Peyer's patch (tissue), 4 donors: ENCODE measurements around the gene ZNF764. TPM values are rescaled to one million over a fixed set of nuclear protein-coding genes. Genes with fewer than 3 reads are reported as not detected.

Source experiments
- DNase-seq, 3 donors: peaks; one replicate each; pipeline ENCODE4 v3.0.0-alpha.2; 2017 to 2019
- H3K27ac ChIP-seq, 4 donors: fragments of 200-600 bp; sonication (generic); one replicate each; pipeline ENCODE4 v1.5.1; 2016 to 2019
- H3K27me3 ChIP-seq, 2 donors: fragments of 200-600 bp; sonication (generic); one replicate each; pipeline ENCODE4 v1.5.1; 2019
- H3K36me3 ChIP-seq, 3 donors: fragments of 200-600 bp; sonication (generic); one replicate each; pipeline ENCODE4 v1.5.1; 2016 to 2019
- H3K4me1 ChIP-seq, 4 donors: fragments of 200-600 bp; sonication (generic); one replicate each; pipeline ENCODE4 v1.5.1; 2016 to 2019
- H3K4me3 ChIP-seq, 4 donors: fragments of 200-600 bp; sonication (generic); 1 replicate in 3 of 4; 2 replicates in 1 of 4; pipeline ENCODE4 v1.5.1; 2016 to 2019; ENCODE audit warnings: mild to moderate bottlenecking in 1 of 4
- H3K9me3 ChIP-seq, 4 donors: fragments of 200-600 bp; sonication (generic); one replicate each; pipeline ENCODE4 v1.5.1; 2016 to 2019; ENCODE audit warnings: mild to moderate bottlenecking in 1 of 4
- POLR2A ChIP-seq, 2 donors: fragments of 450-650 bp; IDR thresholded peaks; one replicate each; pipeline ENCODE4 v1.5.1; 2017; ENCODE audit warnings: antibody characterized with exemption in 2 of 2, mild to moderate bottlenecking in 2 of 2, moderate library complexity in 2 of 2
- total RNA-seq, 4 donors: library from RNA; depleted of rRNA; stranded (reverse); fragments of >200 nt; gene quantifications; one replicate each; pipeline ENCODE4 v1.1.0, GENCODE V29; 2016
- TF ChIP-seq, protein P1 (sequence below), 6 experiments: fragments of 450-650 bp in 4 of 6; fragments of 200-600 bp in 2 of 6; sonication (generic) in 1 of 6; IDR thresholded peaks; one replicate each; pipeline ENCODE4 v1.5.1; 2017 to 2019; ENCODE audit warnings: antibody characterized with exemption in 6 of 6, mild to moderate bottlenecking in 3 of 6, moderate library complexity in 1 of 6

ZNF764 gene
- total RNA-seq, 4 donors from 2014 or later, result 5.8 to 22.5 (median 19.8) TPM

DNA sequence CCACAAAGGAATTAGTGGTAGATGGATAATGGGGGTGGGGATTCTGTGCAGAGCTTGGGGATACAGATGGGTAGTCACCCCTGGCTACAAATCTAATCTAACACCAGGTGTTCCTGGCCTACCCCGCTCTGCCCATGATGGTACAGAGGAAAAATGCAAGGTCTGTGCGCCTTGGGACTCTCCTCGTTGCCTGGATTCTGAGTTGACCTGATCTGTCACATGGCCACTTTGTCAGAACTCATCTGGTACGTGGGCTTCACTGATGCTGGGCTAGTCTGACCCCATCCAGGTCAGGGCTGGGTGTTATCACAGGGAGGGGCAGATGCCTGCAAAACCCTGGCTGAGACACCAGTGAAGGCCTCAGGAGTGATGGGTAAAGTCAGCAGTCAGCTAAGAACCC is 5.2 kb downstream of the ZNF764 start:
- TF ChIP-seq, protein P1, sequence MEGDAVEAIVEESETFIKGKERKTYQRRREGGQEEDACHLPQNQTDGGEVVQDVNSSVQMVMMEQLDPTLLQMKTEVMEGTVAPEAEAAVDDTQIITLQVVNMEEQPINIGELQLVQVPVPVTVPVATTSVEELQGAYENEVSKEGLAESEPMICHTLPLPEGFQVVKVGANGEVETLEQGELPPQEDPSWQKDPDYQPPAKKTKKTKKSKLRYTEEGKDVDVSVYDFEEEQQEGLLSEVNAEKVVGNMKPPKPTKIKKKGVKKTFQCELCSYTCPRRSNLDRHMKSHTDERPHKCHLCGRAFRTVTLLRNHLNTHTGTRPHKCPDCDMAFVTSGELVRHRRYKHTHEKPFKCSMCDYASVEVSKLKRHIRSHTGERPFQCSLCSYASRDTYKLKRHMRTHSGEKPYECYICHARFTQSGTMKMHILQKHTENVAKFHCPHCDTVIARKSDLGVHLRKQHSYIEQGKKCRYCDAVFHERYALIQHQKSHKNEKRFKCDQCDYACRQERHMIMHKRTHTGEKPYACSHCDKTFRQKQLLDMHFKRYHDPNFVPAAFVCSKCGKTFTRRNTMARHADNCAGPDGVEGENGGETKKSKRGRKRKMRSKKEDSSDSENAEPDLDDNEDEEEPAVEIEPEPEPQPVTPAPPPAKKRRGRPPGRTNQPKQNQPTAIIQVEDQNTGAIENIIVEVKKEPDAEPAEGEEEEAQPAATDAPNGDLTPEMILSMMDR (IDR thresholded peaks at IDR 0.05), result no peak
- no peak for TF ChIP-seq POLR2A (IDR thresholded peaks at IDR 0.05)
- no peak overlapping the region for H3K4me3 ChIP-seq
- peak overlapping the region in 2 of 4 donors; percentile 5 to 19 for H3K27ac ChIP-seq
- no peaks in the 10 kb centered on the region for H3K27me3 ChIP-seq
- H3K9me3 ChIP-seq, result no peaks in the 10 kb centered on the region
- peaks cover 0 to 29% (median 5%) of the 10 kb centered on the region in 4 donors for H3K4me1 ChIP-seq
- no peak for DNase-seq
- peaks cover 0 to 27% (median 0%) of the 10 kb centered on the region in 3 donors for H3K36me3 ChIP-seq

DNA sequence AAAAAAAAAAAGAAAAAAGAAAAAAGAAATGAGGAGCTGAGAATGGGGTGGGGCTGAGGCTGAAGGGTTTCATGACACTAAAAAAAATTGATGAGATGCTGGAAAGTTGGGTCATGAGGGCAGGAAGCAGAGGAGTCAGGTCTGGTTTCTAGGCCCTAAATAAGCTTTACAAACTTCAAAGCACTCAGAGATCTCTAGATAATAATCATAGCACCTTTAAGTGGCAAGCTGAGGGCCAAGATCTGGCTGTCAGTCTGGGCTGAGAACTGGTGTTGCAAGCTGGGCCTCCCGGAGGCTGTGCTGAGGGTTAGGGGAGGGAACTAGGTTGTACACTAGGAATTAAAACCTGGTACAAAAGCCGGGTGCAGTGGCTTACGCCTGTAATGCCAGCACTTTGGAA is 6.4 kb downstream of the ZNF764 start:
- H3K4me3 ChIP-seq, result no peak overlapping the region
- H3K36me3 ChIP-seq, result peaks cover 0 to 27% (median 0%) of the 10 kb centered on the region in 3 donors
- H3K27ac ChIP-seq, result peak overlapping the region in 3 of 4 donors; percentile 3 to 22 (median 18)
- no peaks in the 10 kb centered on the region for H3K9me3 ChIP-seq
- DNase-seq, result peak in 2 of 3 donors; percentile 36 to 53
- TF ChIP-seq POLR2A (IDR thresholded peaks at IDR 0.05), result no peak
- TF ChIP-seq, protein P1 (IDR thresholded peaks at IDR 0.05), result no peak
- peaks cover 0 to 22% (median 3%) of the 10 kb centered on the region in 4 donors for H3K4me1 ChIP-seq
- H3K27me3 ChIP-seq, result no peaks in the 10 kb centered on the region

DNA sequence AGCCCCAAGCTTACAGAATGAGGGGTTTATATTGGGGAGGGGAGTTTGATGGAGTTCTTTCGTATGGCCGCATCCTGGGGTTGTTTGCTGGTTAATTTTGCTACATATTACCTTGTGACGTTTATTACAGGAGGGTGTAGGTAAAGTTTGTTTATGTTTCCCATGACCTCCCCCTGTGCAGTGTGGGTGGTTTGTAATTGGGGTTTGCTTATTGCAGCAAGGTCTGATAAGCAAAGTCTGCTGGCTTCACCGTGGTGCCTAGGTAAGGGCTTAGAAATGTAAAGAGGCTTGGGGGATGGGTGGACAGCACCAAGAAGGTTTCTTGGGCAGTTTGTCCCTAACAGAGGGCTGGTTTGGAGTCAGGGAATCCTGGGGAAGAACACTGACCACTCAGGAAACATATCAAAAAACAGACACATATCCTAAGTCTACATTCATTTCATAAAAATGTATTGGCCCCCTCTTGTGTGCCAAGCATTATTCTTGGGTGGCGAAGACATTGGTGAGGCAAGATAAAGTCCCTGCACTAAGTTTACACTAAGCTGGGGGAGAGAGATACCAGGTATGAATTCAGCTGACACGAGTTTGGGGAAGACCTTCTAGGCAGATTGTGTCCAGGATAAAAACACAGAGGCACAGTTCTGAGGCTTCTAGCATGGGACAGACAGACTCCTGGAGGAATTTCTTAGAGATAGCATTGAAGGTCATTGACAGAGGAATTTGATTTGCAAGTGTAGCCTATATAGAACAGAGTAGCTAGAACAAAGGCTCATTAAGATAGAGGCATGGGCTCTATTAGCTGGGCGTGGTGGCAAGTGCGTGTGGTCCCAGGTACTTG is 9.5 kb downstream of the ZNF764 start:
- Histone ChIP-seq H3K4me3 (no peak overlapping the region), H3K4me1 (peaks cover 0 to 12% (median 2%) of the 10 kb centered on the region in 4 donors), H3K27me3 (no peaks in the 10 kb centered on the region), H3K9me3 (no peaks in the 10 kb centered on the region), H3K36me3 (no peaks in the 10 kb centered on the region), H3K27ac (peak overlapping the region in 2 of 4 donors; percentile 2 to 16)
- TF ChIP-seq POLR2A (IDR thresholded peaks at IDR 0.05), result no peak
- TF ChIP-seq, protein P1 (IDR thresholded peaks at IDR 0.05), result no peak
- DNase-seq, result no peak

DNA sequence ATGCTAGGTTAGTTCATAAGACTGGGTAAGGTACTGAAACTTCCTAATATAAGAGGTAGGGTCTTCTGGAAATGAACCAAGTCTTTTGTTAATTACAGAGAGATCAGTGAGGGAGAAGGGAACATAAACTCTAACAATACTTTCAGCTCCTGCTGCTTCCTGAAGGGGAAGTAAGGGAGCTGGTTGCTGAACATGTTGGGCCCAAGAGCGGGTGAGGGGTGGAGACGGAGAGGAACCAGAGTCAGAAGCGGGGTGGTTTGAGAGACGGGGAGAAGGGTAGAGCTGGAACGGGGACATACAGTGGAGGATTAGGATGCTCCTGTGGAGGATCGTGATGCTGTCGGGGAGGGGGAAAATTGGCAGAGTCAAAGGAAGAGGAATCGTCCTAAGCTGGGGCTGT is 12.1 kb downstream of the ZNF764 start:
- no peak for DNase-seq
- peaks cover 0 to 26% (median 0%) of the 10 kb centered on the region in 4 donors for H3K4me1 ChIP-seq
- H3K27me3 ChIP-seq, result no peaks in the 10 kb centered on the region
- H3K27ac ChIP-seq, result no peak overlapping the region
- H3K9me3 ChIP-seq, result no peaks in the 10 kb centered on the region
- H3K4me3 ChIP-seq, result no peak overlapping the region
- H3K36me3 ChIP-seq, result no peaks in the 10 kb centered on the region
- TF ChIP-seq, protein P1 (IDR thresholded peaks at IDR 0.05), result no peak
- no peak for TF ChIP-seq POLR2A (IDR thresholded peaks at IDR 0.05)

DNA sequence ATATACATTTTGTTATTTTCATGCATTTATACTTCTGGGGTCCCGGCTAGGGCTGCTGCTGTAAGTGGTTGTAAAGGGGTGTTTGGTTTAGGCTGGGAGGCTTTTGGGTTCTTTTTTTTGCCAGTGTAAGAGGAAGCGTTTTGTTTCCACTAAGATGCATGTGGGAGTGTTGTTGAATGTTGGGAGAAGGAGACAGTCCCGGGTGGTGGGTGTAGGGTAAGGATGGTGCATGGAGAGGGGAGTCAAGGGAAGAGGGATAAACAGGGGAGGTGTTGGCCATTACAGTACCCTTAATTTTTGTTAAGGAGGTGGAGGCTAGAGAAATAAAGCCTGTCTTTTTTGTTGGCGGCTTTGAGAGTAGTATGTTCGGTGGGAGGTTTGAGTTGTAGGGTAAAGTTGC is 15.1 kb downstream of the ZNF764 start:
- DNase-seq, result no peak
- Histone ChIP-seq H3K4me3 (no peak overlapping the region), H3K9me3 (no peaks in the 10 kb centered on the region), H3K4me1 (peaks cover 0 to 18% (median 0%) of the 10 kb centered on the region in 4 donors), H3K36me3 (no peaks in the 10 kb centered on the region), H3K27ac (no peak overlapping the region), H3K27me3 (no peaks in the 10 kb centered on the region)
- TF ChIP-seq, protein P1 (IDR thresholded peaks at IDR 0.05), result no peak
- TF ChIP-seq POLR2A (IDR thresholded peaks at IDR 0.05), result no peak
